Measurements from ENCODE around the gene SEPTIN3.

SEPTIN3 gene

GRCh38 chr22:41934284-41935014 is 34.8 kb upstream of the SEPTIN3 start:
- Histone ChIP-seq H3K4me3 (ENCODE audit: low read length) (no peak overlapping the region), H3K27ac (ENCODE audit: low read length) (no peak overlapping the region; the same call in 1 of the 2 replicates), H3K79me2 (ENCODE audit: low read length) (peaks cover 8% of the 10 kb centered on the region), H3K9me3 (ENCODE audit: insufficient read depth, low read length) (no peaks in the 10 kb centered on the region), H3K4me1 (ENCODE audit: low read length) (peaks cover 57% of the 10 kb centered on the region), H4K20me1 (ENCODE audit: insufficient read depth, low read length) (peaks cover 3% of the 10 kb centered on the region; the same call in 1 of the 2 replicates), H3K27me3 (ENCODE audit: low read depth, low read length) (no peaks in the 10 kb centered on the region), H3K4me2 (ENCODE audit: low read length) (no peak overlapping the region), H3K9ac (ENCODE audit: low read length) (no peak overlapping the region), H3K36me3 (replicated peaks; ENCODE audit: low read depth, low read length) (peaks cover 30% of the 10 kb centered on the region), H2AFZ (ENCODE audit: low read depth, low read length) (no peak overlapping the region)
- TF ChIP-seq EZH2phosphoT487 (IDR thresholded peaks at IDR 0.05; ENCODE audit: low read depth), result no peak

- peaks cover 57% of the 10 kb centered on the region for H3K4me1 ChIP-seq (ENCODE audit: low read length)
- TF ChIP-seq CTCF (IDR thresholded peaks at IDR 0.05; ENCODE audit: low read depth, low read length) (no peak), EZH2phosphoT487 (IDR thresholded peaks at IDR 0.05; ENCODE audit: low read depth) (no peak)
Observed at GRCh38 chr22:41935015-41935351, 34.3 kb upstream of the SEPTIN3 start.

GRCh38 chr22:41935509-41935908 is 33.7 kb upstream of the SEPTIN3 start:
- Histone ChIP-seq H3K9me3 (ENCODE audit: insufficient read depth, low read length) (no peaks in the 10 kb centered on the region), H3K4me1 (ENCODE audit: low read length) (peaks cover 62% of the 10 kb centered on the region), H3K36me3 (replicated peaks; ENCODE audit: low read depth, low read length) (peaks cover 31% of the 10 kb centered on the region), H3K4me2 (ENCODE audit: low read length) (no peak overlapping the region; the same call in 1 of the 2 replicates), H3K4me3 (ENCODE audit: low read length) (no peak overlapping the region), H3K79me2 (ENCODE audit: low read length) (peaks cover 9% of the 10 kb centered on the region), H3K9ac (ENCODE audit: low read length) (no peak overlapping the region; the same call in 1 of the 2 replicates), H3K27me3 (ENCODE audit: low read depth, low read length) (no peaks in the 10 kb centered on the region), H2AFZ (ENCODE audit: low read depth, low read length) (no peak overlapping the region), H3K27ac (ENCODE audit: low read length) (peak overlapping the region; percentile 82), H4K20me1 (ENCODE audit: insufficient read depth, low read length) (peaks cover 3% of the 10 kb centered on the region; the same call in 1 of the 2 replicates)
- no peak for TF ChIP-seq CTCF (IDR thresholded peaks at IDR 0.05; ENCODE audit: low read depth, low read length)
- no peak for TF ChIP-seq EZH2phosphoT487 (IDR thresholded peaks at IDR 0.05; ENCODE audit: low read depth)

More at GRCh38 chr22:41935015-41935351, 34.3 kb upstream of the SEPTIN3 start:
- Histone ChIP-seq H3K27ac (ENCODE audit: low read length) (peak overlapping the region; percentile 82; the same call in 1 of the 2 replicates), H4K20me1 (ENCODE audit: insufficient read depth, low read length) (peaks cover 3% of the 10 kb centered on the region; the same call in 1 of the 2 replicates), H2AFZ (ENCODE audit: low read depth, low read length) (no peak overlapping the region), H3K9ac (ENCODE audit: low read length) (no peak overlapping the region), H3K4me2 (ENCODE audit: low read length) (no peak overlapping the region), H3K27me3 (ENCODE audit: low read depth, low read length) (no peaks in the 10 kb centered on the region), H3K4me3 (ENCODE audit: low read length) (no peak overlapping the region), H3K79me2 (ENCODE audit: low read length) (peaks cover 9% of the 10 kb centered on the region), H3K9me3 (ENCODE audit: insufficient read depth, low read length) (no peaks in the 10 kb centered on the region), H3K36me3 (replicated peaks; ENCODE audit: low read depth, low read length) (peaks cover 31% of the 10 kb centered on the region)

DNA sequence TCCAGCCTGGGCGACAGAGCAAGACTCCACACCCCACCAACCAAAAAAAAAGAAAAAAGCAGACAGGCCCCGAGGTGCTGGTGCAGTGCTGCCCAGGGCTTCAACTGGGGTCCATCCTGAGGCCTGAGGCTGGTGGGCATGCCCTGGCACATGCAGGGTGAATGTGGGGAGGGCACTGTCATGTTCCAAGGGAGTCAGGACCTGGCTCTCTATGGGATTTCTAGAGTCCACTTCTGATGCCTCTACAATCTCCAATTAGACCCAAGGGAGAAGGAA is 32.4 kb upstream of the SEPTIN3 start:
- H3K79me2 ChIP-seq (ENCODE audit: low read length), result peaks cover 15% of the 10 kb centered on the region
- H3K9ac ChIP-seq (ENCODE audit: low read length), result no peak overlapping the region
- H3K4me2 ChIP-seq (ENCODE audit: low read length), result no peak overlapping the region
- peak overlapping the region; percentile 82 for H3K27ac ChIP-seq (ENCODE audit: low read length)
- H4K20me1 ChIP-seq (ENCODE audit: insufficient read depth, low read length), result peaks cover 3% of the 10 kb centered on the region; the same call in 1 of the 2 replicates
- H3K9me3 ChIP-seq (ENCODE audit: insufficient read depth, low read length), result no peaks in the 10 kb centered on the region
- TF ChIP-seq CTCF (IDR thresholded peaks at IDR 0.05; ENCODE audit: low read depth, low read length), result no peak
- no peak for TF ChIP-seq EZH2phosphoT487 (IDR thresholded peaks at IDR 0.05; ENCODE audit: low read depth)
- no peak overlapping the region for H3K4me3 ChIP-seq (ENCODE audit: low read length)
- H3K36me3 ChIP-seq (replicated peaks; ENCODE audit: low read depth, low read length), result peaks cover 36% of the 10 kb centered on the region
- no peaks in the 10 kb centered on the region for H3K27me3 ChIP-seq (ENCODE audit: low read depth, low read length)
- no peak overlapping the region for H2AFZ ChIP-seq (ENCODE audit: low read depth, low read length)
- H3K4me1 ChIP-seq (ENCODE audit: low read length), result peaks cover 65% of the 10 kb centered on the region

Data from OCI-LY3 (cell line).